ENCODE data around the gene KIF14.

KIF14 gene

GRCh38 chr1:200638073-200638472 lies 17.5 kb upstream of the KIF14 start:
- TF ChIP-seq YY1 (IDR thresholded peaks at IDR 0.05; ENCODE audit: low read depth) (no peak), NFIC (IDR thresholded peaks at IDR 0.05) (no peak), TEAD4 (IDR thresholded peaks at IDR 0.05) (no peak), USF1 (IDR thresholded peaks at IDR 0.05) (no peak), FOXM1 (IDR thresholded peaks at IDR 0.05; ENCODE audit: borderline replicate concordance, low read depth) (no peak), TAF1 (IDR thresholded peaks at IDR 0.05; ENCODE audit: low read depth) (no peak), EGR1 (IDR thresholded peaks at IDR 0.05) (no peak)

DNA sequence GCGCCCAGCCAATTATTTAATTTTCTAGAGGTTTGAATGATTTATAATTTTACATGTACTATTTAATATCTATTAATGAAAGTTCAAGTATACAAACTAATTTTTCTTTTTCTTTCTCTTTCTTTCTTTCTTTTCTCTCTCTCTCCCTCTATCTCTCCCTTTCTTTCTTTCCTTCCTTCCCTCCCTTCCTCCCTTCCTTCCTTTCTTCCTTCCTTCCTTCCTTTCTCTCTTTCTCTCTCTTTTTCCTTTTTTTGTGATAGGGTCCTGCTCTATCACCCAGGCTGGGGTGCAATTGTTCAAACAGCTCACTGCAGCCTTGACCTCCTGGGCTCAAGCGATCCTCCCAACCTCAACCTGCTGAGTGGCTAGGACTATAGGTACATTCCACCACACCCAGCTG lies 16.1 kb upstream of the KIF14 start:
- TF ChIP-seq RAD21 (IDR thresholded peaks at IDR 0.05; ENCODE audit: low read depth) (no peak), CREB1 (IDR thresholded peaks at IDR 0.05; ENCODE audit: low read depth) (no peak), ZBTB7A (IDR thresholded peaks at IDR 0.05; ENCODE audit: low read depth) (no peak), YY1 (IDR thresholded peaks at IDR 0.05; ENCODE audit: low read depth) (no peak), TCF12 (IDR thresholded peaks at IDR 0.05; ENCODE audit: low read depth) (no peak), FOXM1 (IDR thresholded peaks at IDR 0.05; ENCODE audit: borderline replicate concordance, low read depth) (no peak)
- TF ChIP-seq, protein P1, sequence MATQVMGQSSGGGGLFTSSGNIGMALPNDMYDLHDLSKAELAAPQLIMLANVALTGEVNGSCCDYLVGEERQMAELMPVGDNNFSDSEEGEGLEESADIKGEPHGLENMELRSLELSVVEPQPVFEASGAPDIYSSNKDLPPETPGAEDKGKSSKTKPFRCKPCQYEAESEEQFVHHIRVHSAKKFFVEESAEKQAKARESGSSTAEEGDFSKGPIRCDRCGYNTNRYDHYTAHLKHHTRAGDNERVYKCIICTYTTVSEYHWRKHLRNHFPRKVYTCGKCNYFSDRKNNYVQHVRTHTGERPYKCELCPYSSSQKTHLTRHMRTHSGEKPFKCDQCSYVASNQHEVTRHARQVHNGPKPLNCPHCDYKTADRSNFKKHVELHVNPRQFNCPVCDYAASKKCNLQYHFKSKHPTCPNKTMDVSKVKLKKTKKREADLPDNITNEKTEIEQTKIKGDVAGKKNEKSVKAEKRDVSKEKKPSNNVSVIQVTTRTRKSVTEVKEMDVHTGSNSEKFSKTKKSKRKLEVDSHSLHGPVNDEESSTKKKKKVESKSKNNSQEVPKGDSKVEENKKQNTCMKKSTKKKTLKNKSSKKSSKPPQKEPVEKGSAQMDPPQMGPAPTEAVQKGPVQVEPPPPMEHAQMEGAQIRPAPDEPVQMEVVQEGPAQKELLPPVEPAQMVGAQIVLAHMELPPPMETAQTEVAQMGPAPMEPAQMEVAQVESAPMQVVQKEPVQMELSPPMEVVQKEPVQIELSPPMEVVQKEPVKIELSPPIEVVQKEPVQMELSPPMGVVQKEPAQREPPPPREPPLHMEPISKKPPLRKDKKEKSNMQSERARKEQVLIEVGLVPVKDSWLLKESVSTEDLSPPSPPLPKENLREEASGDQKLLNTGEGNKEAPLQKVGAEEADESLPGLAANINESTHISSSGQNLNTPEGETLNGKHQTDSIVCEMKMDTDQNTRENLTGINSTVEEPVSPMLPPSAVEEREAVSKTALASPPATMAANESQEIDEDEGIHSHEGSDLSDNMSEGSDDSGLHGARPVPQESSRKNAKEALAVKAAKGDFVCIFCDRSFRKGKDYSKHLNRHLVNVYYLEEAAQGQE (IDR thresholded peaks at IDR 0.05; ENCODE audit: low read depth) = no peak
- TF ChIP-seq, protein P2, sequence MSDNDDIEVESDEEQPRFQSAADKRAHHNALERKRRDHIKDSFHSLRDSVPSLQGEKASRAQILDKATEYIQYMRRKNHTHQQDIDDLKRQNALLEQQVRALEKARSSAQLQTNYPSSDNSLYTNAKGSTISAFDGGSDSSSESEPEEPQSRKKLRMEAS (IDR thresholded peaks at IDR 0.05) = no peak

DNA sequence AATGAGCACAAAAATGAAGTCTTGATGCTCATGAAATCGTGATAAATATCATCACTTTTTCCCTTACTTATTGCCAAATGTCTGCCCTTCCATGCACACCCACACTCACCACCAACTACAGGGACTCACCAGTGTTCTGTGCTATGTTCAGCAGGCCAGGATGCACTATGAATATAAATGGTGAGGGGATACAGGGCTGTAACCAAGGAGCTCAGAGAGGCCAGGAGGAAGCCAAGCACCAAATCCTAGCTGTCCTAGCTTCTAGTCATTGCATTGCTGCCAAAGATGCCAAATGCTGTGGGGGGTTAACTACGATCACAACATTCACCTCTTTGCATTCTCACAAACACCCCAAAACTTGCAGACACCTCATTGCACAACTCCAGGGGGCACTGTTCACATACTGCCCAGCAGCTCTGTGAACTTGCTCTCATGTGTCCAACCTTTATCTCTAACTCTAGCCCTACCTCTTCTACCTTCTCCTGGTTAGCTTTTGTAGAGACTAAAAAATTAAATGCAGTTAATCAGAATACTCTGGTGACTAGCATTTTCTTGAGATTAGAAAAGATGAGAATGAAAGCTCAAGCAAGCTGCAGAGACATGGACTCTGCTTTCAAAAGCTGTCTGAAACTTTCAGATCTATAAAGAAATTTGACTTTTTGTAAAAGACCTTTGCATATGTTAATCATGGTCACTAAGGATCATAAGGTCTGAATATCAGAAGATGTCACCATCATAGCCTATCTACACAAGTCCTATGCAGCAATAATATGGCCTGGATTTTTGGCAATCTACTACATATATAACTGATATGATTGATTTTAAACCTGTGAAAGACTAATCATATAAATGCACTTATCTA lies 13.9 kb upstream of the KIF14 start:
- no peak for TF ChIP-seq EP300 (IDR thresholded peaks at IDR 0.05; ENCODE audit: borderline replicate concordance)
- no peak for TF ChIP-seq ZBTB7A (IDR thresholded peaks at IDR 0.05; ENCODE audit: low read depth)
- no peak for TF ChIP-seq NFIC (IDR thresholded peaks at IDR 0.05)
- no peak for TF ChIP-seq TCF12 (IDR thresholded peaks at IDR 0.05; ENCODE audit: low read depth)
- no peak for TF ChIP-seq TEAD4 (IDR thresholded peaks at IDR 0.05)
- TF ChIP-seq, protein P2 (IDR thresholded peaks at IDR 0.05) = no peak
- TF ChIP-seq RAD21 (IDR thresholded peaks at IDR 0.05; ENCODE audit: low read depth) = no peak; the same call in 1 of the 2 replicates
- TF ChIP-seq CREB1 (IDR thresholded peaks at IDR 0.05; ENCODE audit: low read depth) = no peak
- TF ChIP-seq, protein P1 (IDR thresholded peaks at IDR 0.05; ENCODE audit: low read depth) = no peak
- TF ChIP-seq FOXM1 (IDR thresholded peaks at IDR 0.05; ENCODE audit: borderline replicate concordance, low read depth) = no peak

DNA sequence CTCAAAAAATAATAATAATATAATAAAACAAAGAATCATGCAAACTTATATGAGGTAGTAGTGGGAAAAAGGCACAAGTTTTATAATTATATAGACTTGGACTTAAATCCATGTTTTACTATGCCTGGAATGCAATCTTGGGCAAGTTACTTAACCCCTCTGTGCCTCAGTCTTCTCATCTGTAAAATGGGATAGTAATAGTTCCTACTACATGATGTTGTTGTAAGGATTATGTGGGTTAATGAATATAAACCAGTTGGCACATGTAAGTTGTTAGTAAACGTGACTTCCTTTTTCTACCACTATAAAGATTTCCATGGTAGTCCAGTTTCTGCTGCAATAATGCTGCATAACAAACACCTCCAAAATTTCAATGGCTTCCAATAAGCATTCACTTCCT lies 10.8 kb upstream of the KIF14 start:
- TF ChIP-seq RAD21 (IDR thresholded peaks at IDR 0.05; ENCODE audit: low read depth) (no peak), EP300 (IDR thresholded peaks at IDR 0.05; ENCODE audit: borderline replicate concordance) (no peak), FOXM1 (IDR thresholded peaks at IDR 0.05; ENCODE audit: borderline replicate concordance, low read depth) (no peak), CREB1 (IDR thresholded peaks at IDR 0.05; ENCODE audit: low read depth) (no peak), TEAD4 (IDR thresholded peaks at IDR 0.05) (no peak)

DNA sequence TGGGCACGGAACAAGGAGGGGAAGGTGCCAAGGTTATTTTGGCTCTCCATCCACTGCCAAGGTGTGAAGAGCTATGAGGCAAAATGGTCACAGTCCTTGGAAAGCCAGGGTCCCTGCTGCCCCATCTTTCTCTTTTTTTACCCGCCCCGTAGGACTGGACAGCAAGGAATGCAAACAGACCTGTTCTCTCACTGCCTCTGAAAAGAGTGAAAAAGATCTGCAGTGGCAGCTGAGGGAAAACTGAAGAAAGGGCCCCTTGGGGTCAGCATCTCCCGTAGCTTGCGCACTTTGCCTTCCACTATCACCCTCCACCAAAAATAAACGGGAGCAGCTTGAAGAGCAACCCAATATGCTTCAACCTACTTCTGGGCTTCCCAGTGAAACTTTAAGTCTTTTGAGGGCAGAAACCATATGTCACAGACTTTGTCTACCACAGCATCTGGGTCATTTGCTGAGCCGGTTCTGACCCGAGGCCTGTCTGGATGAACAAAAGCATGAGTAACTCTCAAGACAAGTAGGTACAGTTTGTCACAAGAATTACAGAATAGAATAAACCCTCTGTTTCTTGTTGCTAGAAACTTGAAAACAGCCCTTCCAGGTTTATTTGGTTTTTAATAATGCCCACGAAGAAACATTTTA lies 9.4 kb upstream of the KIF14 start:
- 0 out of 2 replicates have a peak, but pooled peaks have one; percentile 25 for TF ChIP-seq TEAD4 (IDR thresholded peaks at IDR 0.05)
- no peak for TF ChIP-seq NFIC (IDR thresholded peaks at IDR 0.05)

DNA sequence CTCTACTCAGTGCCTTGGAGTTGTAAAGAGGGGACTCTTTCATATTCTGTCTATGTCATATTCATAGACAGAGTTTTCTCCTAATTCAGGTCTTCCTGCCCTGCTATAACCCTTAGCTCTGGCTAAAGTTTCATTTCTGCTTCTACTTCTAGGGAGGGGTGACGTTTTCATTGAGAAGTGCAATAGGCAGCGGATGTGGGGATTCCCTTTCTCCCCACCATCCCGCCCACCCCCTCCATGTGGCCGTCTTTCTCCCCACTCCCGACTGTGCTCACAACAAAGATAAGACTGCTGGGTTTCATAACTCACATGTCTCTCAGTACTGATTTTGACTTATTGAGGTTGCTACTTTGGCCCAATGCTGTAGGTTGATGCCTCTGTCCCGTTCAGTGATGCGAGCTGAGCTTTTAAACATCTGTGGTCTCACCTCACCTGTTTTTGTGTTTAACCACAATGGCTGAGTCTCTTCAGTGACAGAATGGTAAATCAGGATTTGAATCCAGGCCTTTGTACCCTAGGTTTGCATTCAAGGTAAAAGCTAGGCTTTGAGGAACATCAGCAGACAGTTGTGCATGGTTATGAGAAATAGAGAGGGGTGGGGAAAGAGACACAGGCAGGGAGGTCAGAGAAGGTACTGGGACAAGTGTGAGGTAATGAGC lies 7.8 kb upstream of the KIF14 start:
- TF ChIP-seq NFIC (IDR thresholded peaks at IDR 0.05) (no peak), RAD21 (IDR thresholded peaks at IDR 0.05; ENCODE audit: low read depth) (no peak), FOXM1 (IDR thresholded peaks at IDR 0.05; ENCODE audit: borderline replicate concordance, low read depth) (no peak), CEBPB (IDR thresholded peaks at IDR 0.05) (no peak), EGR1 (IDR thresholded peaks at IDR 0.05) (no peak), TAF1 (IDR thresholded peaks at IDR 0.05; ENCODE audit: low read depth) (no peak), EP300 (IDR thresholded peaks at IDR 0.05; ENCODE audit: borderline replicate concordance) (no peak), TCF12 (IDR thresholded peaks at IDR 0.05; ENCODE audit: low read depth) (no peak), YY1 (IDR thresholded peaks at IDR 0.05; ENCODE audit: low read depth) (no peak), CREB1 (IDR thresholded peaks at IDR 0.05; ENCODE audit: low read depth) (no peak), TEAD4 (IDR thresholded peaks at IDR 0.05) (no peak), ZBTB7A (IDR thresholded peaks at IDR 0.05; ENCODE audit: low read depth) (no peak), USF1 (IDR thresholded peaks at IDR 0.05) (no peak)
- TF ChIP-seq, protein P2 (IDR thresholded peaks at IDR 0.05) = no peak
- TF ChIP-seq, protein P1 (IDR thresholded peaks at IDR 0.05; ENCODE audit: low read depth) = no peak

All from Ishikawa (cell line).